Measurements from ENCODE around the gene MSI1. TPM values are rescaled to one million over a fixed set of nuclear protein-coding genes. Genes with fewer than 3 reads are reported as not detected.

MSI1 gene
- total RNA-seq: 0.33 and 0.79 TPM in 2 replicates

DNA sequence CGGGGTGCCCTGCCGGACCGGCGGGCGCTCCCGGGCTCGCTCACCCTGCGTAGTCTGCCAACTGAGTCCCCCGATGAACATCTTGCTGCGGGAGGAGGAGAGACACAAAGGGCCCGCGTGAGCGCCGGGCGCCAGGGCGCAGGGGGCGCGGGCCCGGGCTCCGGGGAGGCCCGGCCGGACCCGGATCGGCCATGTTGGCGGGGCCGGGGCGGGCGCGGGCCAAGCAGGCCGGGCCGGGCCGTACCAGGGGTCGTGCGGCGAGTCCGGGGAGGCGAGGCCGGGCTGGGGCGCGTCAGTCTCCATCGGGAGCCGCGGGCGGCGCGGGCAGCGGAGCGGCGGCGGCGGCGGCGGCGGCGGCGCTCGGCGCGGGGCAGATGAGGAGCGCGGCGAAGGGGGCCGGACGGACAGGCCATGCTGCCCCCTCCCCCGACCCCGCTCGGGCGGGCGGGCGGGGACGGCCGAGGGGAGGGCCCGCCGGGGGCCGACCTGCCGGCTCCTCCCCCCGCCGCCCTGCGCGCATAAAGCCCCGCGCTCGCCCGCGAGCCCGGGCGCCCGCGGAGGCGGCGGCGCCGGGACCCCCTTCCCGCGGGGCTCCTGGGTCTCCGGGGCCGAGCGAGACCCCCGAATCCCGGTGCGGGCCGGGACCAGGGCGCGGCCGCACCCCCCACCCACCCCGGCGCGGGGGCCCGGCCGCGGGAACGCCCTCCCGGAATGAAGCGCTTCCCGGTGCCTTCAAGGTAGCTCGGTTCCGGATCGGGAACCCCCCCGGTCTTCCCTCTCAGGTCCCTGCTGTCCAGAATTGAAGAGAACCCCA, at the start of gene MSI1:
Gene MSI1, minus strand, starts transcription at position 376 of the 814 bp plus-strand sequence. Its CDS starts 73 bp downstream, at position 303.
- H3K4me1 Mint-ChIP-seq: peaks cover 12% of the 10 kb centered on the region
- no peaks in the 10 kb centered on the region for H3K9me3 Mint-ChIP-seq
- peaks cover 72% of the 10 kb centered on the region for H3K27me3 Mint-ChIP-seq
- no peaks in the 10 kb centered on the region for H3K36me3 Mint-ChIP-seq (ENCODE audit: low read depth)
- H3K4me3 Mint-ChIP-seq: peak within 1 kb of the TSS; percentile 73
- intact Hi-C loops (cut with micrococcal nuclease): no loop called here
- no peak within 1 kb of the TSS for H3K27ac Mint-ChIP-seq
- peak; percentile 63 for DNase-seq

DNA sequence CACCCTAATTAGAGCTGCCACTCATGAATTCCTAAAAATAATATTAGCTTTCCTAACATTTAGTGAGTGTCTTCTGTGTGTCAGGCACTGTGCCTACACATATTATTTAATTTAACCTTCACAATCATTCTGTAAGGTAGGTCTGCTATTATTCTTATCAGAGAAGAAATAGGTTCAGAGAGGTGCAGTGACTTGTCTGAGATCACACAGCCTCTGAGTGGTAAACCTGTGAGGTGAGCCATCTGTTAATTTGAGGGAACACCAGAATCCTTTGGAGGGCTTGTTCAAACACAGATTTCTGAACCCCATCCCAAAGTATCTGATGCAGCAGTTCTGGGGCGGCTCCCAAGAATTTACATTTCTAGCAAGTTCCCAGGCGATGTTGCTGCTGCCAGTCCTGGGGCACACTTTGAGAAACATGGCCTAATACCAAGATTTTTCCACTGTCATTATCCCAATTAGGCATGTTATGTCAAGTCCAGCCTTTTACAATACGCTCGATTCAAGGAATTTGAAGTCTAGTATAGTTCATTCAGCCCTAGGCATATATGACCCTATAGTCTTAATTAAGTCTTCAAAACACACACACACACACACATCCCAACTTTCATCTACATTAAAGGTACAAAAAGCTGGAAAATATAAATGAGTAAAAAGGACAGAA, 49.1 kb upstream of the MSI1 start:
- H3K4me1 Mint-ChIP-seq: no peaks in the 10 kb centered on the region
- intact Hi-C loops (cut with micrococcal nuclease): no loop called here
- H3K36me3 Mint-ChIP-seq (ENCODE audit: low read depth): no peaks in the 10 kb centered on the region
- no peak overlapping the region for H3K4me3 Mint-ChIP-seq
- no peak overlapping the region for H3K27ac Mint-ChIP-seq
- no peaks in the 10 kb centered on the region for H3K9me3 Mint-ChIP-seq
- DNase-seq: no peak
- peaks cover 2% of the 10 kb centered on the region for H3K27me3 Mint-ChIP-seq

DNA sequence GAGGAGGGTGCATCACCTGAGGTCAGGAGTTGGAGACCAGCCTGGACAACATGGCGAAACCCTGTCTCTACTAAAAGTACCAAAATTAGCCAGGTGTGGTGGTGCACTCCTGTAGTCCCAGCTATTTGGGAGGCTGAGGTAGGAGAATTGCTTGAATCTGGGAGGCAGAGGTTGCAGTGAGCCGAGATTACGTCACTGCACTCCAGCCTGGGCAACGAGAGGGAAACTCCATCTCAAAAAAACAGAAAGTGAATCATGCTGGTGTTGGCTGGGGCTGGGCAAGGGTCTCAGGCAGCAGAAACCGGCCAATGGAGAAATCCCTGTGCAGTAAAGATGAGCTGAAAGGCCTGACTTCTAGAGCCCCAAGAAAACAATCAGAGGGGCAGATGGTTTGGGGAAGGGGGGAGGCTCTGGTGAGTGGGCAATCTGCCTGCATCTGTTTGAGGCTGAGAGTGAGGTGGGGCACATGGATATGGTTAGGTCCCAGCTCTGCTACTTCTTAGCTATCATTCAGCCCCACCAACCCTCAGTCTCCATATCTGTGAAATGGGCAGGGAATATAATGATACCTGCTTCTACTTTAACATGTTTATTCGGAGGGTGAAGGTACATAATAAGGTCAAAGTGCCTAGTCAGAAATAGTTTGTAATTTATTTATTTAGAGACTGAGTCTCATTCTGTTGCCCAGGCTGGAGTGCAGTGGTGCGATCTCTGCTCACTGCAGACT, 47.7 kb upstream of the MSI1 start:
- Mint-ChIP-seq H3K4me1 (no peaks in the 10 kb centered on the region), H3K9me3 (no peaks in the 10 kb centered on the region), H3K4me3 (no peak overlapping the region), H3K27ac (no peak overlapping the region), H3K27me3 (peaks cover 2% of the 10 kb centered on the region), H3K36me3 (ENCODE audit: low read depth) (no peaks in the 10 kb centered on the region)
- DNase-seq: no peak
- intact Hi-C loops (cut with micrococcal nuclease): no loop called here

DNA sequence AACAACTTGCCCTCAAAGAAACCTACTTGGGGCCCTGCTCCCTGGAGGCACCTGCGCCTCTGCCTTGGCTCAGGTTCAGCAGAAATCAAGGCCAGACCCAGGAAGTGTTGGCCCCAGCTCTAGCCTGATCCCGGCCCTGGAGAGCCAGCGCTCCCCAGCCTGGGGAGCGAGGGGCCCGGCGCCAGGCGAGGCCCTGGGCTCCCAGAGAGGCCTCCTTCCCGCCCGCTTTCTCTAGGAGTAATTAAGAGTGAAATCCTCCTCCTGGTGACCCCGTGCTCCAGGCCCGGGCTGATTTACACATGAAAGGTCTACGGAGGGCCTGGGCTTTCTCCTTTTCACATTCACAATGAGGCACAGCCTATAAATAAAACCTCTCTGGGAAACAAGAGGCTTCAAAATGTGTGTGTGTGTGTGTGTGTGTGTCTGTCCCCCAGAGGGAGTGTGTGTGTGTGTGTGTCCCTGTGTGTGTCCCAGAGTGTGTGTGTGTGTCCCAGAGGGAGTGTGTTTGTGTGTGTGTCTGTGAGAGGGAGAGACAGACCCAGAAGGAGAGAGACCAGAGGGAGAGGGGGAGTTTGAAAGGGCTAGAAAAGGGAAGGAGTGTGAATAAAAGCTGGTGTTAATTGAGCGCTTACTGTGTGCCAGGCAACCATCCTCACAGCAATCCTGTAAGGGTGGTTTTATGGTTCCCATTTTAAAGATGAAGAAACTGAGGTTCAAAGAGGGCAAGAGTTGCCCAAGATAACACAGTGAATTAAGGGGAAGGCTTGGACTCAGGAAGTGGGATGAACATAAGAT, 45.1 kb upstream of the MSI1 start:
- no peak for DNase-seq
- no peaks in the 10 kb centered on the region for H3K9me3 Mint-ChIP-seq
- intact Hi-C loops (cut with micrococcal nuclease): no loop called here
- no peaks in the 10 kb centered on the region for H3K36me3 Mint-ChIP-seq (ENCODE audit: low read depth)
- H3K4me1 Mint-ChIP-seq: no peaks in the 10 kb centered on the region
- H3K27ac Mint-ChIP-seq: no peak overlapping the region
- H3K27me3 Mint-ChIP-seq: peaks cover 2% of the 10 kb centered on the region
- H3K4me3 Mint-ChIP-seq: no peak overlapping the region

DNA sequence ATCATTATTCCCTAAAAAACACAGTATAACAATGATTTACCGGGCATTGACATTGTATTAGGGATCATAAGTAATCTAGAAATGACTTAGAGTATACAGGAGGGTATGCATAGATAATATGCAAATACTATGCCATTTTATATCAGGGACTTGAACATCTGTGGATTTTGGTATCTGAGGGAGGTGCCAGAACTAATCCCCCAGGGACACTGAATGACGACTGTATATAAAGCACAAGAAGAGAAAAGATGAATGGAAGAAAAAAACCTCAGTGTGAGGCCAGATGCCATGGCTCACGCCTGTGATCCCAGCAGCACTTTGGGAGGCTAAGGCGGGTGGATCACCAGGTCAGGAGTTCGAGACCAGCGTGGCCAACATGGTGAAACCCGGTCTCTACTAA, 43.5 kb upstream of the MSI1 start:
- Mint-ChIP-seq H3K9me3 (no peaks in the 10 kb centered on the region), H3K4me1 (no peaks in the 10 kb centered on the region), H3K36me3 (ENCODE audit: low read depth) (no peaks in the 10 kb centered on the region), H3K27me3 (peaks cover under 1% of the 10 kb centered on the region), H3K27ac (no peak overlapping the region), H3K4me3 (no peak overlapping the region)
- intact Hi-C loops (cut with micrococcal nuclease): no loop called here
- DNase-seq: no peak

DNA sequence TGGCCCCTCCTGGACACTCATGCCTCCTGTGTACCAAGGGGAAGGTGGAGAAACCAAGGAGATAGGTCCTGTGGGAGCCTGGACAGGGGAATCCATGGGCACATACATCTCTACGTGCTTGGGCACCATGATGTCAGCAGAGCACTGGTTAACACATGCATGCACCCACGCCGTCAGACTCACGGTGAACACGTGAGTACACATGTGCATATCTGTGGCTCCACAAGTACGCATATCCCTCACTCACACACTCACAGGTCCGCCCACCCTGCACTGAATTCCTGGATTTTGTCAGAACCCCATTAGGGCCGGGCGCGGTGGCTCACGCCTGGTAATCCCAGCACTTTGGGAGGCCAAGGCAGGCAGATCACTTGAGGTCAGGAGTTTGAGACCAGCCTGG, 39.8 kb upstream of the MSI1 start:
- no peak for DNase-seq
- intact Hi-C loops (cut with micrococcal nuclease): no loop called here
- Mint-ChIP-seq H3K36me3 (ENCODE audit: low read depth) (no peaks in the 10 kb centered on the region), H3K9me3 (peaks cover 6% of the 10 kb centered on the region), H3K4me1 (peaks cover 2% of the 10 kb centered on the region), H3K27ac (no peak overlapping the region), H3K27me3 (no peaks in the 10 kb centered on the region), H3K4me3 (no peak overlapping the region)

DNA sequence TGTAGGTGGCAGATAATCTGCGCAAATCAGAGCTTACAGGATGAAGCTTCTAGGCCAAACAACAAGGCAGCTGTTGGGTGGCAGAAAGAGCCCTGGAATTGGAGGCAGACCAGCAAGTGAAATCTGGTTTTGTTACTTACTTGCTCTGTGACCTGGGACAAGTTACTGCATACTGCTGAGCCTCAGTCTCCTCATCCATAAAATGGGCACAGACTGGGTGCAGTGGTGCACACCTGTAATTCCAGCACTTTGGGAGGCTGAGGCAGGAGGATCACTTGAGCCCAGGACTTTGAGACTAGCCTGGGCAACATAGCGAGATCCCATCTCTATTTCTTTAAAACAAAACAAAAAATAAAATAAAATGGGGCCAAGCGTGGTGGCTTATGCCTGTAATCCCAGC, 37.6 kb upstream of the MSI1 start:
- no peak for DNase-seq
- H3K36me3 Mint-ChIP-seq (ENCODE audit: low read depth): no peaks in the 10 kb centered on the region
- H3K4me3 Mint-ChIP-seq: no peak overlapping the region
- H3K27me3 Mint-ChIP-seq: peaks cover 6% of the 10 kb centered on the region
- H3K9me3 Mint-ChIP-seq: peaks cover 6% of the 10 kb centered on the region
- H3K4me1 Mint-ChIP-seq: peaks cover 2% of the 10 kb centered on the region
- intact Hi-C loops (cut with micrococcal nuclease): no loop called here
- H3K27ac Mint-ChIP-seq: no peak overlapping the region

DNA sequence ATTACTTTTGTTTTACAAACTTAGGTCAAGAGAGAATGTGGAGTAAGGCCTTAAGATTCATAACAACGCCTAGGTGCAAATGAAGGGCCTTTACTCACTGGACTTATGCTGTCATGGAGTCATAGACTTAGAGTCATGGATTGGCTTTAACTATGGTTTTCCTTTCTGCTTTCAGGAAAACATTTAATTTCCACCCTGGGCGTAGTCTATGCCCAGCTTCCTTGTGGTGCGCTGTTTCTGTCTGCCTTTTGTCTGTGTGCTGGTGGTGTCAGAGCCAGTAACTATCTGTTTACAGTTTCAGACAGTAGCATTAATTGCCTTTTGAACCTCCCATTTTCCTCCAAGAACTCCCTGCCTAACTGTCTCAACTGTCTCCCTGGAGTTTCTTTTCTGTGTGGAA, 37.1 kb upstream of the MSI1 start:
- Mint-ChIP-seq H3K4me1 (peaks cover 2% of the 10 kb centered on the region), H3K4me3 (no peak overlapping the region)
- intact Hi-C loops (cut with micrococcal nuclease): no loop called here

DNA sequence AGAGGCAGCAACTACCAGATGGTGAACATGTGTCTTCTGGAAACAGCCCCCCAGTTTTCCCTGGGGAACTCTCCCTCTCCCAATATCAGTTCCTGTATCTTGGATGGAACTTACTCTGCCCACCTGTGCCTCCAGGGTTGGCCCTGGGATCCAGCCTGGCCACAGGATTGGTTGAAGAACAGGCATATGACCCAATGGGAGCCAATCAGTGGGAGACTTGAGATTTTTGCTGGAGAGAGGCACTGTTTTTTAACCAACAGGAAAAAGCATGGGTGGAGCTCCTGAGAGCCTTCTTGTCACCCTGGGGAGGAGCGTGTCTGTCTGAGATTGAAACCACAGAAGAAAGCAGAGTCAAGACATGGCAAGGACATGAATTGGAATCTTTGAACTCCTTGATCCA, 35.3 kb upstream of the MSI1 start:
- H3K36me3 Mint-ChIP-seq (ENCODE audit: low read depth): no peaks in the 10 kb centered on the region
- H3K27ac Mint-ChIP-seq: no peak overlapping the region
- H3K4me3 Mint-ChIP-seq: no peak overlapping the region
- intact Hi-C loops (cut with micrococcal nuclease): no loop called here
- H3K9me3 Mint-ChIP-seq: peaks cover 6% of the 10 kb centered on the region
- H3K4me1 Mint-ChIP-seq: peaks cover 2% of the 10 kb centered on the region
- peaks cover 6% of the 10 kb centered on the region for H3K27me3 Mint-ChIP-seq
- no peak for DNase-seq

More for the DNA sequence above, 37.1 kb upstream of the MSI1 start:
- H3K36me3 Mint-ChIP-seq (ENCODE audit: low read depth): no peaks in the 10 kb centered on the region
- peaks cover 6% of the 10 kb centered on the region for H3K27me3 Mint-ChIP-seq
- peaks cover 6% of the 10 kb centered on the region for H3K9me3 Mint-ChIP-seq
- DNase-seq: no peak
- H3K27ac Mint-ChIP-seq: no peak overlapping the region

DNA sequence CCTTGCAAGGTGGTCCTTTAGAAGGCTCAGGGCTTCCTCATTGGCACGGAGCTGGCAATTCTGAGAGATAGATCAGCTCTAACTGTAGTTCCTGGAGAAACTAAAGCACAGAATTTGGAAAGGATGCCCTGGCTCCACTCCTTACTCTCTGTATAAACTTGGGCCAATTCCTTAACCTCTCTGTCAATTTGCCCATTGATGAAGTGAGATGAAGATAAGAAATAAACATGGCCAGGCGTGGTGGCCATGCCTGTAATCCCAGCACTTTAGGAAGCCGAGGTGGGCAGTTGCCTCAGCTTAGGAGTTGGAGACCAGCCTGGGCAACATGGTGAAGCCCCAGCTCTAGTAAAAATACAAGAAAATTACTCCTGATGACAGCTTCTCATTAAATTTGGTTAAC, 34.9 kb upstream of the MSI1 start:
- Mint-ChIP-seq H3K9me3 (peaks cover 6% of the 10 kb centered on the region), H3K27ac (no peak overlapping the region), H3K4me3 (no peak overlapping the region), H3K27me3 (peaks cover 6% of the 10 kb centered on the region), H3K36me3 (ENCODE audit: low read depth) (no peaks in the 10 kb centered on the region), H3K4me1 (peaks cover 2% of the 10 kb centered on the region)
- intact Hi-C loops (cut with micrococcal nuclease): no loop called here
- DNase-seq: no peak

DNA sequence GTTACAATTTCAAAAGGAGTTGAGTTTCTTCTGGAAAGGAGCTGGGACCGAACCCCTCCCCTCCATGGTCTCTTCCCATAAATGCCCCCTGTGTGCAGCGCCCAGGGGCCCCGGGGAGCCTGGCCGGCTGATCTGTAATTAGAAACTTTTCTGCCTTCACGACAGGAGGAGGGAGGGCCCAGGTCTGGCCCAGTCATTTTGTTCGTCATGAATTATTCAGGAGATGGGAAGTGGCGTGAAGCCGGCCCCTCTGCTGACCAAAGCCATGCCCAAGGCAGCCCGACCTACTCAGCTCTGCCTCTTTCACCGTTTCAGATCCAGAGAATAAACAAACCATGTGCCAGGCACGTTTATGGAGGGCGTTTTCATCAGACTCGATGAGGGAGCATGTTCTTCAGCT, 33.3 kb upstream of the MSI1 start:
- no peaks in the 10 kb centered on the region for H3K36me3 Mint-ChIP-seq (ENCODE audit: low read depth)
- no peak for DNase-seq
- intact Hi-C loops (cut with micrococcal nuclease): no loop called here
- H3K4me1 Mint-ChIP-seq: peaks cover 2% of the 10 kb centered on the region
- peaks cover 6% of the 10 kb centered on the region for H3K9me3 Mint-ChIP-seq
- no peak overlapping the region for H3K27ac Mint-ChIP-seq
- H3K4me3 Mint-ChIP-seq: no peak overlapping the region
- H3K27me3 Mint-ChIP-seq: peaks cover 9% of the 10 kb centered on the region

DNA sequence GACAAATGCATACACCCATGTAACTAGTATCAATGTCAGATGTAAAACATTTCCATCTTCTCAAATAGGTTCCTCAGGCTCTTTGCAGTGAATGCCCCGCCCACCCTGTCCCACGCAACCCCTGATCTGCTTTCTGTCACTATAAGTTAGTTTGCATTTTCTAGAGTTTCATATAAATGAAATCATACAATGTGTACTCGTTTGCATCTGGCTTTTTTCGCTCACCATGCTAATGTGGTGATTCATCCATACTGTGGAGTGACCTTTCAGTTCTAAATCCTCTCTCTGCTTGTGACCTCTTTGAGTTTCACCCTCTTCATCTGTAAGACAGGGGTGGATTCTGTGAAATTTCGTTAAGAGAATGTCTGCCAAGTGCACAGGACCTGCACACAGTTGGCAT, 30.6 kb upstream of the MSI1 start:
- Mint-ChIP-seq H3K27ac (no peak overlapping the region), H3K9me3 (peaks cover 6% of the 10 kb centered on the region), H3K36me3 (ENCODE audit: low read depth) (no peaks in the 10 kb centered on the region), H3K27me3 (peaks cover 22% of the 10 kb centered on the region), H3K4me1 (peaks cover 4% of the 10 kb centered on the region), H3K4me3 (no peak overlapping the region)
- no peak for DNase-seq
- intact Hi-C loops (cut with micrococcal nuclease): no loop called here

DNA sequence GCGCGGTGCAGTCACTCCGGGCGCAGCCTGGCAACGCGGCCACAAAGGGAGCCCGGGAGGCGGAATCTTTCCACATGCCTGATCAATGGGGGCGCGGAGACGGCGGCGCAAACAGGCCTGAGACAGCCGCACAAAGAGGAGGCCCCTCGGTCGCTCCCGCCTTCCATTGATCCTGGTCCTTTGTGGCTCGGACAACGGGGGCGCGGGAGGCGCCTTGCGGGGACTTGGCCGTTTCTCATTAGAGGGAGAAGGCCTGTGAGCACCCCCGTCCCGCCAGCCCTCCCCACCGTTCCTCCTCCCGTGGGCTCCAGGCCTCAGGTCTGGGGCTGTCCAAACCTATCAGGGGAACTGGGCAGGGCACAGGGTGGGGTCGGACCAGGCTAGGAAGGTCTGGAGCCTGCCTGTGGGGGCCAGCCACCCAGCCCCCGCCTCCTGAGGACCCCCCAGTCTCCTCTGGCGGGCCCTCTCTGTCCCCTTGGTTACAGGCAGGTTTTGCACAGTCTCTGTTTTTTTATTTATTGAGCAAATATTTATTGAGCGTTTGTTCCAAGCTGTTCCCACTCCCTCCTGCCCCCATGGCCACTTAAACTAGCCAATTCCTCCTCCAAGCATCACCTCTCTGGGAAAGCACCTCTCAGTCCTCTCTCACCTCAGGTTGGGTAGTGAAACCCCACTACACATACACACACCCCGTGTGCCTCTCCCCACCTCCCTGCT, 29.0 kb upstream of the MSI1 start:
- Mint-ChIP-seq H3K9me3 (no peaks in the 10 kb centered on the region), H3K4me3 (no peak overlapping the region)

More for the DNA sequence above, 29.0 kb upstream of the MSI1 start:
- peaks cover 2% of the 10 kb centered on the region for H3K4me1 Mint-ChIP-seq
- no peak overlapping the region for H3K27ac Mint-ChIP-seq
- H3K27me3 Mint-ChIP-seq: peaks cover 22% of the 10 kb centered on the region
- no peak for DNase-seq
- intact Hi-C loops (cut with micrococcal nuclease): no loop called here
- no peaks in the 10 kb centered on the region for H3K36me3 Mint-ChIP-seq (ENCODE audit: low read depth)

Measured in activated CD4-positive, alpha-beta T cell treated with anti-CD3 and anti-CD28 coated beads, Interleukin-2, amount 10 ng/mL, durations not matched to agents 24 days and 14 days (primary cell).